H1 (cell line): ENCODE results near the gene ACTR2. TPM values are rescaled to one million over a fixed set of nuclear protein-coding genes. Genes with fewer than 3 reads are reported as not detected.

Experiments
- CTCF ChIA-PET: fragments of 300-600 bp; sonication (Branson Sonifier 250); formaldehyde crosslinking; loops from one replicate; lab custom pipeline; 2021; ENCODE audit not compliant: partially characterized antibody; lab: Charles Lee
- POLR2A ChIA-PET: fragments of 300-600 bp; sonication (Branson Sonifier 250); formaldehyde crosslinking; loops from one replicate; lab custom pipeline; 2021; ENCODE audit warnings: inconsistent platforms; ENCODE audit not compliant: partially characterized antibody; lab: Charles Lee
- DNase-seq, 2 experiments: peaks; one replicate each; pipeline versions ENCODE4 v3.0.0 to v3.0.0-alpha.2; 2010 to 2022; ENCODE audit warnings: low spot score in 2 of 2, low read depth in 1 of 2, mixed read lengths in 1 of 2
- FAIRE-seq: peaks from 2 replicates; lab custom pipeline; 2011; peaks lifted over from hg19 to GRCh38; lab: Jason Lieb, UNC
- H2AFZ ChIP-seq: 2 replicates; pipeline ENCODE4 v1.8.1; 2012; ENCODE audit warnings: low read length, inconsistent platforms
- H2AK5ac ChIP-seq: 2 replicates; pipeline ENCODE4 v1.6.1; 2013; ENCODE audit warnings: low read depth, low read length
- H2BK120ac ChIP-seq: replicated peaks from 2 replicates; pipeline ENCODE3; 2013; ENCODE audit warnings: low read depth, low read length, inconsistent platforms
- H2BK12ac ChIP-seq: 2 replicates; pipeline ENCODE4 v1.6.1; 2013; ENCODE audit warnings: low read depth, low read length
- H2BK15ac ChIP-seq: 2 replicates; pipeline ENCODE4 v1.6.1; 2013; ENCODE audit warnings: low read length
- H2BK20ac ChIP-seq: 2 replicates; pipeline ENCODE4 v1.6.1; 2013; ENCODE audit warnings: low read length
- H2BK5ac ChIP-seq: 2 replicates; pipeline ENCODE4 v1.6.1; 2013; ENCODE audit warnings: low read depth, low read length
- H3K14ac ChIP-seq: 2 replicates; pipeline ENCODE4 v1.6.1; 2013; ENCODE audit warnings: inconsistent platforms; ENCODE audit not compliant: insufficient read length
- H3K18ac ChIP-seq: 2 replicates; pipeline ENCODE4 v1.6.1; 2013; ENCODE audit warnings: low read length; ENCODE audit errors: extremely low read depth
- H3K23ac ChIP-seq: 2 replicates; pipeline ENCODE4 v1.6.1; 2013; ENCODE audit warnings: inconsistent platforms; ENCODE audit not compliant: insufficient read length
- H3K23me2 ChIP-seq: 2 replicates; pipeline ENCODE4 v1.6.1; 2013; ENCODE audit warnings: low read depth, low read length
- H3K27ac ChIP-seq: 2 replicates; pipeline ENCODE4 v1.6.1; 2011; ENCODE audit warnings: low read depth, low read length, inconsistent platforms
- H3K27me3 ChIP-seq, 4 experiments: replicated peaks in 1 of 4; 1 replicate in 1 of 4; 2 replicates in 3 of 4; pipeline versions ENCODE4 v1.6.1 to v1.8.1; 2011 to 2013; ENCODE audit warnings: low read length in 3 of 4, mild to moderate bottlenecking in 3 of 4, inconsistent platforms in 2 of 4, mixed read lengths in 2 of 4, moderate library complexity in 1 of 4; ENCODE audit not compliant: control insufficient read depth in 3 of 4, insufficient read depth in 3 of 4; ENCODE audit errors: extremely low read depth in 1 of 4
- H3K36me3 ChIP-seq, 4 experiments: 2 replicates each; pipeline versions ENCODE4 v1.6.1 to v1.8.1; 2011 to 2013; ENCODE audit warnings: mild to moderate bottlenecking in 4 of 4, low read length in 3 of 4, moderate library complexity in 2 of 4, control low read depth in 1 of 4, inconsistent platforms in 1 of 4; ENCODE audit not compliant: insufficient read depth in 4 of 4, control insufficient read depth in 2 of 4
- H3K4ac ChIP-seq: replicated peaks from 2 replicates; pipeline ENCODE3; 2013; ENCODE audit warnings: low read length, low read depth, mixed read lengths, inconsistent platforms; ENCODE audit not compliant: insufficient read length
- H3K4me1 ChIP-seq, 4 experiments: replicated peaks in 1 of 4; 1 replicate in 1 of 4; 2 replicates in 3 of 4; pipeline versions ENCODE4 v1.6.1 to v1.8.1; 2011 to 2013; ENCODE audit warnings: low read length in 3 of 4, inconsistent platforms in 2 of 4, mixed read lengths in 1 of 4; ENCODE audit not compliant: insufficient read depth in 4 of 4, control insufficient read depth in 3 of 4
- H3K4me2 ChIP-seq, 2 experiments: 2 replicates each; pipeline versions ENCODE4 v1.6.1 to v1.8.1; 2011 to 2013; ENCODE audit warnings: low read depth in 2 of 2, low read length in 2 of 2, control low read depth in 1 of 2, inconsistent platforms in 1 of 2, mild to moderate bottlenecking in 1 of 2; ENCODE audit not compliant: insufficient read depth in 1 of 2
- H3K4me3 ChIP-seq, 4 experiments: fragments of 200-600, 300-600 bp in 1 of 4; sonication (generic), shearing (Covaris generic), sonication (Bioruptor Twin) in 1 of 4; 2 replicates each; pipeline versions ENCODE4 v1.5.1 to v1.8.1; 2011 to 2016; ENCODE audit warnings: low read length in 4 of 4, low read depth in 3 of 4, control low read depth in 2 of 4, inconsistent platforms in 2 of 4, mild to moderate bottlenecking in 2 of 4, mixed read lengths in 1 of 4, moderate library complexity in 1 of 4; ENCODE audit not compliant: insufficient read depth in 2 of 4; ENCODE audit errors: extremely low read depth in 1 of 4
- H3K56ac ChIP-seq: replicated peaks from 2 replicates; pipeline ENCODE3; 2013; ENCODE audit warnings: low read depth, mild to moderate bottlenecking, mixed read lengths, low read length, inconsistent platforms; ENCODE audit not compliant: insufficient read length
- H3K79me1 ChIP-seq: 2 replicates; pipeline ENCODE4 v1.6.1; 2013; ENCODE audit warnings: low read depth, low read length, control low read depth
- H3K79me2 ChIP-seq, 2 experiments: 2 replicates each; pipeline versions ENCODE4 v1.6.1 to v1.8.1; 2012 to 2013; ENCODE audit warnings: low read length in 2 of 2, mild to moderate bottlenecking in 2 of 2, inconsistent platforms in 1 of 2; ENCODE audit not compliant: insufficient read depth in 2 of 2, control insufficient read depth in 1 of 2
- H3K9ac ChIP-seq, 4 experiments: replicated peaks in 1 of 4; 1 replicate in 1 of 4; 2 replicates in 3 of 4; pipeline versions ENCODE4 v1.6.1 to v1.8.1; 2011 to 2013; ENCODE audit warnings: low read depth in 3 of 4, low read length in 3 of 4, control low read depth in 2 of 4, mild to moderate bottlenecking in 2 of 4, moderate library complexity in 2 of 4, inconsistent platforms in 1 of 4; ENCODE audit errors: extremely low read depth in 1 of 4
- H3K9me3 ChIP-seq, 2 experiments: 2 replicates each; pipeline versions ENCODE4 v1.6.1 to v1.8.1; 2012 to 2013; ENCODE audit warnings: mild to moderate bottlenecking in 2 of 2, moderate library complexity in 2 of 2, control low read depth in 1 of 2, inconsistent platforms in 1 of 2, low read depth in 1 of 2, low read length in 1 of 2, mixed read lengths in 1 of 2; ENCODE audit not compliant: insufficient read depth in 2 of 2
- H4K20me1 ChIP-seq, 2 experiments: replicated peaks in 1 of 2; 2 replicates each; pipeline versions ENCODE3 to v1.8.1; 2011 to 2013; ENCODE audit warnings: inconsistent platforms in 2 of 2, low read length in 2 of 2, mild to moderate bottlenecking in 1 of 2; ENCODE audit not compliant: insufficient read depth in 2 of 2, control insufficient read depth in 1 of 2
- H4K5ac ChIP-seq: 2 replicates; pipeline ENCODE4 v1.6.1; 2013; ENCODE audit warnings: low read length, low read depth, mixed read lengths, inconsistent platforms; ENCODE audit not compliant: insufficient read length
- H4K8ac ChIP-seq: 2 replicates; pipeline ENCODE4 v1.8.0; 2013; ENCODE audit warnings: mild to moderate bottlenecking, moderate library complexity, low read length, inconsistent platforms; ENCODE audit not compliant: insufficient read depth; ENCODE audit errors: extremely low read depth
- H4K91ac ChIP-seq: replicated peaks from 2 replicates; pipeline ENCODE3; 2013; ENCODE audit warnings: low read length, mixed read lengths, inconsistent platforms; ENCODE audit not compliant: insufficient read length
- ATF2 ChIP-seq: IDR thresholded peaks from 2 replicates; pipeline ENCODE4 v1.6.1; 2012; ENCODE audit warnings: low read length, inconsistent platforms
- WGBS, 2 experiments: shearing (Covaris generic) in 1 of 2; methylation state at CpG; one replicate each; pipeline versions ENCODE4 v1.1.6 to v1.1.7; 2013 to 2015; ENCODE audit warnings: low lambda C conversion rate in 2 of 2, mixed read lengths in 2 of 2, inconsistent platforms in 1 of 2, low coverage in 1 of 2, missing lambda C conversion rate in 1 of 2; ENCODE audit not compliant: insufficient replicate concordance in 2 of 2, insufficient coverage in 1 of 2, insufficient read length in 1 of 2; ENCODE audit errors: extremely low coverage in 1 of 2, missing lambda C conversion rate in 1 of 2; 5-methylcytosine and 5-hydroxymethylcytosine counted together
- polyA plus RNA-seq, 7 experiments: library from polyadenylated mRNA; depleted of rRNA in 3 of 7; stranded (reverse) in 5 of 7; unstranded in 2 of 7; fragments of >200 nt in 5 of 7; fragments of 200-250 nt in 2 of 7; gene quantifications; 1 replicate in 5 of 7; 2 replicates in 1 of 7; 4 replicates in 1 of 7; pipeline versions ENCODE4 v1.2.1 to v1.2.3, GENCODE V29; 2011 to 2013; ENCODE audit warnings: missing spikeins in 2 of 7, mixed read lengths in 2 of 7
- total RNA-seq: library from RNA; stranded (reverse); fragmentation: NEBNext Ultra II Directional; extraction: Animal tissue kit (Norgen Biotek cat#: 25700); gene quantifications from 2 replicates; pipeline ENCODE4 v1.2.1, GENCODE V29; 2021

Gene ACTR2
- total and polyA plus RNA-seq, 2 of the 8 experiments (the other 6 are each of a cell fraction or from before 2014, with no cell fraction given), result 28.3 to 171 TPM

DNA sequence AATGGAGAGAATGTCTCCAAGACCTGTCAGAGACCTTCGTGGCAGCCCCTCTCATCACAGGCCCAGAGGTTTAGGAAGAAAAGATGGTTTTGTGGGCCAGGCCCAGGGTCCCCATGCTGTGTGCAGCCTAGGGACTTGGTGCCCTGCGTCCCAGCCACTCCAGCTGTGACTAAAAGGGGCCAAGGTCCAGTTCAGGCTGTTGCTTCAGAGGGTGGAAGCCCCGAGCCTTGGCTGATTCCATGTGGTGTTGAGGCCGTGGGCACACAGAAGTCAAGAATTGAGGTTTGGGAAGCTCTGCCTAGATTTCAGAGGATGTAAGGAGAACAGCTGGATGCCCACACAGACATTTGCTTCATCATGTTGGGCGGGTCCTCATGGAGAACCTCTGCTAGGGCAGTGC, 45.1 kb upstream of the ACTR2 start:
- H2AFZ ChIP-seq, result no peak overlapping the region
- H2BK12ac ChIP-seq, result no peak overlapping the region
- no peaks in the 10 kb centered on the region for H4K20me1 ChIP-seq
- no peaks in the 10 kb centered on the region for H3K79me2 ChIP-seq
- no peak overlapping the region for H2BK20ac ChIP-seq
- H3K4me1 ChIP-seq, result no peaks in the 10 kb centered on the region; a peak in 1 of 7 replicates
- H3K14ac ChIP-seq, result no peak overlapping the region
- no peak overlapping the region for H2BK15ac ChIP-seq
- H3K36me3 ChIP-seq, result no peaks in the 10 kb centered on the region
- H3K4ac ChIP-seq, result no peak overlapping the region
- no peak overlapping the region for H3K9ac ChIP-seq
- no peak overlapping the region for H3K27ac ChIP-seq
- FAIRE-seq (no peak), DNase-seq (no peak)
- H2BK5ac ChIP-seq, result no peak overlapping the region
- no peak overlapping the region for H4K91ac ChIP-seq
- H3K79me1 ChIP-seq, result no peaks in the 10 kb centered on the region
- no peak overlapping the region for H3K18ac ChIP-seq
- H4K8ac ChIP-seq, result no peak overlapping the region
- H3K23me2 ChIP-seq, result no peaks in the 10 kb centered on the region
- no peak overlapping the region for H2BK120ac ChIP-seq
- H3K23ac ChIP-seq, result no peak overlapping the region
- H3K27me3 ChIP-seq, result no peaks in the 10 kb centered on the region
- 79% methylated on average over 5 of the region's 5 CpGs; no CpG with 5 or more reads in 1 of the 2 experiments for WGBS, 2 experiments
- no peaks in the 10 kb centered on the region for H3K9me3 ChIP-seq
- no peak overlapping the region for H3K4me3 ChIP-seq
- ChIA-PET CTCF (interaction anchor here (1.3 kb wide), 1 partner anchor 118 kb away, joined by 4 read pairs; no protein-coding TSS in a partner anchor), POLR2A (no interaction called here)
- no peak overlapping the region for H2AK5ac ChIP-seq
- no peak overlapping the region for H3K56ac ChIP-seq
- no peak overlapping the region for H4K5ac ChIP-seq
- no peak overlapping the region for H3K4me2 ChIP-seq
- TF ChIP-seq ATF2, result no peak
